GM21619 (cell line): ENCODE results near the gene ABCC2.
"Not testable (repeated sequence)": the region's sequence is repeated elsewhere in the genome, so short reads cannot be mapped to it uniquely, and the experiment has no call there.

Source experiments
- ATAC-seq: cut with Tn5 transposase; IDR thresholded peaks from one replicate; pipeline ENCODE4 v1.9.1; 2021; ENCODE audit not compliant: unreplicated experiment

ABCC2 gene

GRCh38 chr10:99851825-99852224 is 69.4 kb downstream of the ABCC2 start:
- ATAC-seq: no peak

GRCh38 chr10:99852481-99853213 is 70.2 kb downstream of the ABCC2 start:
- ATAC-seq: no peak

DNA sequence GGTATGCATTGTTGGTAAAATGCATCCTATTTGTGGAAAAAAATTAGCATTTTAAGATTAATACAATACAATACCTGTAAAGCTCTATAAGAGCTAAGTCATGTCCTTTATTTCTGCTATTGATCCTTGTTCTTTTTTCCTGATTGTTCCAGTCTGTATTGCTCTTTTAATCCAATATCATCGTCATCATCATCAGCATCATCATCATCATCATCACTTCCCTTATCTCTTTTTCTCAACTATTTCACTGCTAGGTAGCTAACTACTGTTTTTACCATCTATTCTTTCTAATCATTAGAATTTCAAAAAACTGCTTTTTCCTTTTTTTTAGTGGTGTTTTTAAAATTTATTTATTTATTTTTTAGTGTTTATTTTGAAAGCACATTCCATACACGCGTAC is 71.2 kb downstream of the ABCC2 start:
- ATAC-seq: no peak

DNA sequence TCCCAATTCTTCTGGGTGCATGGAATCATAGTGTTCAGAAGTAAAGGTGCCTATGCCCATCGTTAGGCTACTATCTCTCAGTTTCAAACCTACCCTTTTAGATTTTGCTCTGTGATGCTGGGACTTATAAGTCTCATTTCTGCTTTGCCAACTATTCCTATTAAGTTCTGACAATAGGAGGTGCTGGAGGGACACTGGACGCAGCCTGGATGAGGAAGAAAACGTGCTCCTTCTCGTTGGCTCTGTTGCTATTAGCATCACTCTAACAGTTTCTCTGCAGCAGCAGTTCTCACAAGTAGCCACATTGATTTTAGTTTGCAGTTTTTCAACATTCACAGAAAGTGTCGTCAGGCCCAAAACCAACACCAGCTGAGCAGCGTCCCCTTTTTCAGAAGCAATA is 72.4 kb downstream of the ABCC2 start:
- ATAC-seq: no peak

- ATAC-seq: no peak
Observed at GRCh38 chr10:99855479-99856071, 73.1 kb downstream of the ABCC2 start.

- no peak for ATAC-seq
Observed at GRCh38 chr10:99858849-99859248, 76.4 kb downstream of the ABCC2 start.

GRCh38 chr10:99859585-99859984 is 77.1 kb downstream of the ABCC2 start:
- no peak for ATAC-seq

DNA sequence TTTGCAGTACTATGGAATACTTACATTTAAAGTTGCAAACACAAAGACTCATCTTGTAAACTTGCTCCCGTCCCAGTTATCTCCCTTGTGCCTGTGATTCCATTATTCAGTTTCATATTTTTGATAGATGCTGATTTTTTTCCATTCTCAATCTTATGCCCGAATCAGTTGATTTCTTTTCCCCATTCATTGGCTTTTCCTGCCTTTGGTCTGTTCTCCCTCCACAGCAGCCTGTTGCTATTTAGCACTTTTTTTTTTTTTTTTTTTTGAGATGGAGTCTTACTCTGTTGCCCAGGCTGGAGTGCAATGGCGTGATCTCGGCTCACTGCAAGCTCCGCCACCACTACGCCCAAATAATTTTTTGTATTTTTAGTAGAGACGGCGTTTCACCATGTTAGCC is 78.0 kb downstream of the ABCC2 start:
- no peak for ATAC-seq

GRCh38 chr10:99863535-99864240 is 81.2 kb downstream of the ABCC2 start:
- ATAC-seq: not testable (repeated sequence)

GRCh38 chr10:99867250-99867649 is 84.8 kb downstream of the ABCC2 start:
- not testable (repeated sequence) for ATAC-seq

- ATAC-seq: no peak
Observed at GRCh38 chr10:99869581-99870122, 87.2 kb downstream of the ABCC2 start.

- ATAC-seq: no peak
Observed at GRCh38 chr10:99870123-99870730, 87.8 kb downstream of the ABCC2 start.

- ATAC-seq: no peak
Observed at GRCh38 chr10:99872367-99873162, 90.1 kb downstream of the ABCC2 start.

- no peak for ATAC-seq
Observed at GRCh38 chr10:99873846-99874245, 91.4 kb downstream of the ABCC2 start.

- ATAC-seq: no peak
Observed at GRCh38 chr10:99874341-99875085, 92.1 kb downstream of the ABCC2 start.

- ATAC-seq: no peak
Observed at GRCh38 chr10:99875473-99875872, 93.0 kb downstream of the ABCC2 start.

- no peak for ATAC-seq
Observed at GRCh38 chr10:99880080-99880835, 97.8 kb downstream of the ABCC2 start.

- ATAC-seq: no peak
Observed at GRCh38 chr10:99881371-99881770, 98.9 kb downstream of the ABCC2 start.

- ATAC-seq: no peak
Observed at GRCh38 chr10:99883523-99883922, 101.1 kb downstream of the ABCC2 start.
